H1 (cell line): ENCODE measurements around the gene MUC2. TPM values are rescaled to one million over a fixed set of nuclear protein-coding genes. Genes with fewer than 3 reads are reported as not detected.

Experiments
- CTCF ChIA-PET: fragments of 300-600 bp; sonication (Branson Sonifier 250); formaldehyde crosslinking; loops from one replicate; lab custom pipeline; 2021; ENCODE audit not compliant: partially characterized antibody; lab: Charles Lee
- POLR2A ChIA-PET: fragments of 300-600 bp; sonication (Branson Sonifier 250); formaldehyde crosslinking; loops from one replicate; lab custom pipeline; 2021; ENCODE audit warnings: inconsistent platforms; ENCODE audit not compliant: partially characterized antibody; lab: Charles Lee
- DNase-seq, 2 experiments: peaks; one replicate each; pipeline versions ENCODE4 v3.0.0 to v3.0.0-alpha.2; 2010 to 2022; ENCODE audit warnings: low spot score in 2 of 2, low read depth in 1 of 2, mixed read lengths in 1 of 2
- FAIRE-seq: peaks from 2 replicates; lab custom pipeline; 2011; peaks lifted over from hg19 to GRCh38; lab: Jason Lieb, UNC
- H2AFZ ChIP-seq: 2 replicates; pipeline ENCODE4 v1.8.1; 2012; ENCODE audit warnings: low read length, inconsistent platforms
- H2AK5ac ChIP-seq: 2 replicates; pipeline ENCODE4 v1.6.1; 2013; ENCODE audit warnings: low read depth, low read length
- H2BK120ac ChIP-seq: replicated peaks from 2 replicates; pipeline ENCODE3; 2013; ENCODE audit warnings: low read depth, low read length, inconsistent platforms
- H2BK12ac ChIP-seq: 2 replicates; pipeline ENCODE4 v1.6.1; 2013; ENCODE audit warnings: low read depth, low read length
- H2BK15ac ChIP-seq: 2 replicates; pipeline ENCODE4 v1.6.1; 2013; ENCODE audit warnings: low read length
- H2BK20ac ChIP-seq: 2 replicates; pipeline ENCODE4 v1.6.1; 2013; ENCODE audit warnings: low read length
- H2BK5ac ChIP-seq: 2 replicates; pipeline ENCODE4 v1.6.1; 2013; ENCODE audit warnings: low read depth, low read length
- H3K14ac ChIP-seq: 2 replicates; pipeline ENCODE4 v1.6.1; 2013; ENCODE audit warnings: inconsistent platforms; ENCODE audit not compliant: insufficient read length
- H3K18ac ChIP-seq: 2 replicates; pipeline ENCODE4 v1.6.1; 2013; ENCODE audit warnings: low read length; ENCODE audit errors: extremely low read depth
- H3K23ac ChIP-seq: 2 replicates; pipeline ENCODE4 v1.6.1; 2013; ENCODE audit warnings: inconsistent platforms; ENCODE audit not compliant: insufficient read length
- H3K23me2 ChIP-seq: 2 replicates; pipeline ENCODE4 v1.6.1; 2013; ENCODE audit warnings: low read depth, low read length
- H3K27ac ChIP-seq: 2 replicates; pipeline ENCODE4 v1.6.1; 2011; ENCODE audit warnings: low read depth, low read length, inconsistent platforms
- H3K27me3 ChIP-seq, 4 experiments: replicated peaks in 1 of 4; 1 replicate in 1 of 4; 2 replicates in 3 of 4; pipeline versions ENCODE4 v1.6.1 to v1.8.1; 2011 to 2013; ENCODE audit warnings: low read length in 3 of 4, mild to moderate bottlenecking in 3 of 4, inconsistent platforms in 2 of 4, mixed read lengths in 2 of 4, moderate library complexity in 1 of 4; ENCODE audit not compliant: control insufficient read depth in 3 of 4, insufficient read depth in 3 of 4; ENCODE audit errors: extremely low read depth in 1 of 4
- H3K36me3 ChIP-seq, 4 experiments: 2 replicates each; pipeline versions ENCODE4 v1.6.1 to v1.8.1; 2011 to 2013; ENCODE audit warnings: mild to moderate bottlenecking in 4 of 4, low read length in 3 of 4, moderate library complexity in 2 of 4, control low read depth in 1 of 4, inconsistent platforms in 1 of 4; ENCODE audit not compliant: insufficient read depth in 4 of 4, control insufficient read depth in 2 of 4
- H3K4ac ChIP-seq: replicated peaks from 2 replicates; pipeline ENCODE3; 2013; ENCODE audit warnings: low read length, low read depth, mixed read lengths, inconsistent platforms; ENCODE audit not compliant: insufficient read length
- H3K4me1 ChIP-seq, 4 experiments: replicated peaks in 1 of 4; 1 replicate in 1 of 4; 2 replicates in 3 of 4; pipeline versions ENCODE4 v1.6.1 to v1.8.1; 2011 to 2013; ENCODE audit warnings: low read length in 3 of 4, inconsistent platforms in 2 of 4, mixed read lengths in 1 of 4; ENCODE audit not compliant: insufficient read depth in 4 of 4, control insufficient read depth in 3 of 4
- H3K4me2 ChIP-seq, 2 experiments: 2 replicates each; pipeline versions ENCODE4 v1.6.1 to v1.8.1; 2011 to 2013; ENCODE audit warnings: low read depth in 2 of 2, low read length in 2 of 2, control low read depth in 1 of 2, inconsistent platforms in 1 of 2, mild to moderate bottlenecking in 1 of 2; ENCODE audit not compliant: insufficient read depth in 1 of 2
- H3K4me3 ChIP-seq, 4 experiments: fragments of 200-600, 300-600 bp in 1 of 4; sonication (generic), shearing (Covaris generic), sonication (Bioruptor Twin) in 1 of 4; 2 replicates each; pipeline versions ENCODE4 v1.5.1 to v1.8.1; 2011 to 2016; ENCODE audit warnings: low read length in 4 of 4, low read depth in 3 of 4, control low read depth in 2 of 4, inconsistent platforms in 2 of 4, mild to moderate bottlenecking in 2 of 4, mixed read lengths in 1 of 4, moderate library complexity in 1 of 4; ENCODE audit not compliant: insufficient read depth in 2 of 4; ENCODE audit errors: extremely low read depth in 1 of 4
- H3K56ac ChIP-seq: replicated peaks from 2 replicates; pipeline ENCODE3; 2013; ENCODE audit warnings: low read depth, mild to moderate bottlenecking, mixed read lengths, low read length, inconsistent platforms; ENCODE audit not compliant: insufficient read length
- H3K79me1 ChIP-seq: 2 replicates; pipeline ENCODE4 v1.6.1; 2013; ENCODE audit warnings: low read depth, low read length, control low read depth
- H3K79me2 ChIP-seq, 2 experiments: 2 replicates each; pipeline versions ENCODE4 v1.6.1 to v1.8.1; 2012 to 2013; ENCODE audit warnings: low read length in 2 of 2, mild to moderate bottlenecking in 2 of 2, inconsistent platforms in 1 of 2; ENCODE audit not compliant: insufficient read depth in 2 of 2, control insufficient read depth in 1 of 2
- H3K9ac ChIP-seq, 4 experiments: replicated peaks in 1 of 4; 1 replicate in 1 of 4; 2 replicates in 3 of 4; pipeline versions ENCODE4 v1.6.1 to v1.8.1; 2011 to 2013; ENCODE audit warnings: low read depth in 3 of 4, low read length in 3 of 4, control low read depth in 2 of 4, mild to moderate bottlenecking in 2 of 4, moderate library complexity in 2 of 4, inconsistent platforms in 1 of 4; ENCODE audit errors: extremely low read depth in 1 of 4
- H3K9me3 ChIP-seq, 2 experiments: 2 replicates each; pipeline versions ENCODE4 v1.6.1 to v1.8.1; 2012 to 2013; ENCODE audit warnings: mild to moderate bottlenecking in 2 of 2, moderate library complexity in 2 of 2, control low read depth in 1 of 2, inconsistent platforms in 1 of 2, low read depth in 1 of 2, low read length in 1 of 2, mixed read lengths in 1 of 2; ENCODE audit not compliant: insufficient read depth in 2 of 2
- H4K20me1 ChIP-seq, 2 experiments: replicated peaks in 1 of 2; 2 replicates each; pipeline versions ENCODE3 to v1.8.1; 2011 to 2013; ENCODE audit warnings: inconsistent platforms in 2 of 2, low read length in 2 of 2, mild to moderate bottlenecking in 1 of 2; ENCODE audit not compliant: insufficient read depth in 2 of 2, control insufficient read depth in 1 of 2
- H4K5ac ChIP-seq: 2 replicates; pipeline ENCODE4 v1.6.1; 2013; ENCODE audit warnings: low read length, low read depth, mixed read lengths, inconsistent platforms; ENCODE audit not compliant: insufficient read length
- H4K8ac ChIP-seq: 2 replicates; pipeline ENCODE4 v1.8.0; 2013; ENCODE audit warnings: mild to moderate bottlenecking, moderate library complexity, low read length, inconsistent platforms; ENCODE audit not compliant: insufficient read depth; ENCODE audit errors: extremely low read depth
- H4K91ac ChIP-seq: replicated peaks from 2 replicates; pipeline ENCODE3; 2013; ENCODE audit warnings: low read length, mixed read lengths, inconsistent platforms; ENCODE audit not compliant: insufficient read length
- ATF3 ChIP-seq: IDR thresholded peaks from 2 replicates; pipeline ENCODE4 v1.6.1; 2011; ENCODE audit warnings: low read depth, mild to moderate bottlenecking, low read length; ENCODE audit not compliant: insufficient read depth
- CBX8 ChIP-seq: fragments of 300-800, 300-1000 bp; sonication (generic); IDR thresholded peaks from 2 replicates; pipeline ENCODE4 v1.7.1; 2016; ENCODE audit warnings: low read depth, low read length, borderline replicate concordance
- CHD1 ChIP-seq: IDR thresholded peaks from 2 replicates; pipeline ENCODE4 v1.6.1; 2012; ENCODE audit warnings: low read depth, low read length, improper control_type of control experiment
- CREB1 ChIP-seq: IDR thresholded peaks from 2 replicates; pipeline ENCODE4 v1.6.1; 2012; ENCODE audit warnings: inconsistent platforms
- GABPA ChIP-seq: IDR thresholded peaks from 2 replicates; pipeline ENCODE4 v1.6.1; 2011; ENCODE audit warnings: mild to moderate bottlenecking, low read length, moderate library complexity, borderline replicate concordance; ENCODE audit not compliant: insufficient read depth
- GTF2F1 ChIP-seq: IDR thresholded peaks from 2 replicates; pipeline ENCODE4 v1.6.1; 2012; ENCODE audit warnings: low read depth, low read length, improper control_type of control experiment, borderline replicate concordance
- KDM5A ChIP-seq: fragments of 200-600 bp; IDR thresholded peaks from 2 replicates; pipeline ENCODE4 v1.7.1; 2012; ENCODE audit warnings: mild to moderate bottlenecking, low read length, inconsistent platforms, mixed read lengths
- RNF2 ChIP-seq: fragments of 200-900, 300-1000 bp; sonication (generic); IDR thresholded peaks from 2 replicates; pipeline ENCODE4 v1.7.1; 2016; ENCODE audit warnings: borderline replicate concordance, low read depth, mild to moderate bottlenecking, antibody characterized with exemption, low read length; ENCODE audit not compliant: poor library complexity, severe bottlenecking; ENCODE audit errors: missing control alignments
- SP4 ChIP-seq: IDR thresholded peaks from 2 replicates; pipeline ENCODE4 v1.6.1; 2012; ENCODE audit warnings: low read length, inconsistent platforms
- SRF ChIP-seq: IDR thresholded peaks from 2 replicates; pipeline ENCODE4 v1.6.1; 2011; ENCODE audit warnings: mild to moderate bottlenecking, low read depth, low read length, moderate library complexity
- WGBS, 2 experiments: shearing (Covaris generic) in 1 of 2; methylation state at CpG; one replicate each; pipeline versions ENCODE4 v1.1.6 to v1.1.7; 2013 to 2015; ENCODE audit warnings: low lambda C conversion rate in 2 of 2, mixed read lengths in 2 of 2, inconsistent platforms in 1 of 2, low coverage in 1 of 2, missing lambda C conversion rate in 1 of 2; ENCODE audit not compliant: insufficient replicate concordance in 2 of 2, insufficient coverage in 1 of 2, insufficient read length in 1 of 2; ENCODE audit errors: extremely low coverage in 1 of 2, missing lambda C conversion rate in 1 of 2; 5-methylcytosine and 5-hydroxymethylcytosine counted together
- polyA plus RNA-seq, 7 experiments: library from polyadenylated mRNA; depleted of rRNA in 3 of 7; stranded (reverse) in 5 of 7; unstranded in 2 of 7; fragments of >200 nt in 5 of 7; fragments of 200-250 nt in 2 of 7; gene quantifications; 1 replicate in 5 of 7; 2 replicates in 1 of 7; 4 replicates in 1 of 7; pipeline versions ENCODE4 v1.2.1 to v1.2.3, GENCODE V29; 2011 to 2013; ENCODE audit warnings: missing spikeins in 2 of 7, mixed read lengths in 2 of 7
- total RNA-seq: library from RNA; stranded (reverse); fragmentation: NEBNext Ultra II Directional; extraction: Animal tissue kit (Norgen Biotek cat#: 25700); gene quantifications from 2 replicates; pipeline ENCODE4 v1.2.1, GENCODE V29; 2021

The MUC2 gene
- total and polyA plus RNA-seq, 2 of the 8 experiments (the other 6 are each of a cell fraction or from before 2014, with no cell fraction given): not detected

- Histone ChIP-seq H3K4me2 (no peak overlapping the region), H3K36me3 (no peaks in the 10 kb centered on the region), H3K4me3 (no peak overlapping the region), H3K9me3 (no peaks in the 10 kb centered on the region), H3K4ac (no peak overlapping the region), H3K18ac (no peak overlapping the region), H3K4me1 (no peaks in the 10 kb centered on the region), H2BK15ac (no peak overlapping the region), H2AFZ (no peak overlapping the region), H3K27me3 (no peaks in the 10 kb centered on the region; a peak in 1 of 7 replicates), H2BK20ac (no peak overlapping the region), H4K8ac (no peak overlapping the region), H3K79me2 (no peaks in the 10 kb centered on the region), H3K23me2 (no peaks in the 10 kb centered on the region; the same call in 1 of the 2 replicates), H3K27ac (no peak overlapping the region), H3K9ac (no peak overlapping the region), H4K91ac (no peak overlapping the region), H4K20me1 (no peaks in the 10 kb centered on the region), H4K5ac (no peak overlapping the region), H3K14ac (no peak overlapping the region), H2BK12ac (no peak overlapping the region), H3K79me1 (no peaks in the 10 kb centered on the region), H2BK120ac (no peak overlapping the region), H2AK5ac (no peak overlapping the region)
- no peak for FAIRE-seq
- WGBS, 2 experiments: 80% methylated on average over 2 of the region's 6 CpGs; no CpG with 5 or more reads in 1 of the 2 experiments
- CTCF ChIA-PET: interaction anchor here (1.5 kb wide), 1 partner anchor 68 kb away, joined by 3 read pairs; no protein-coding TSS in a partner anchor
- TF ChIP-seq SRF: no peak
- TF ChIP-seq GTF2F1: no peak
- no peak for TF ChIP-seq ATF3
- no peak for TF ChIP-seq RNF2
- no peak for TF ChIP-seq CREB1
- TF ChIP-seq CHD1: no peak
- no peak for TF ChIP-seq SP4
- no peak for TF ChIP-seq KDM5A
- TF ChIP-seq GABPA: no peak
- TF ChIP-seq CBX8: no peak
- TF ChIP-seq, all 59 proteins: peak for 0
- POLR2A ChIA-PET: no interaction called here
- H3K56ac ChIP-seq: no peak overlapping the region
- DNase-seq: no peak
- H3K23ac ChIP-seq: no peak overlapping the region
- no peak overlapping the region for H2BK5ac ChIP-seq
These were observed 30.5 kb upstream of the MUC2 start for GRCh38 chr11:1044160-1044559.
